Stimulated activated CD8-positive, alpha-beta memory T cell treated with anti-CD3 and anti-CD28 coated beads, Interleukin-7, amount 100 ng/mL, for 1 hour (primary cell): ENCODE results near the gene ABHD8.

ENCODE experiments used
- DNase-seq, 2 donors: peaks; one replicate each; pipeline ENCODE4 v3.0.0-alpha.2; 2020; ENCODE audit warnings: low read depth in 2 of 2

ABHD8 gene

DNA sequence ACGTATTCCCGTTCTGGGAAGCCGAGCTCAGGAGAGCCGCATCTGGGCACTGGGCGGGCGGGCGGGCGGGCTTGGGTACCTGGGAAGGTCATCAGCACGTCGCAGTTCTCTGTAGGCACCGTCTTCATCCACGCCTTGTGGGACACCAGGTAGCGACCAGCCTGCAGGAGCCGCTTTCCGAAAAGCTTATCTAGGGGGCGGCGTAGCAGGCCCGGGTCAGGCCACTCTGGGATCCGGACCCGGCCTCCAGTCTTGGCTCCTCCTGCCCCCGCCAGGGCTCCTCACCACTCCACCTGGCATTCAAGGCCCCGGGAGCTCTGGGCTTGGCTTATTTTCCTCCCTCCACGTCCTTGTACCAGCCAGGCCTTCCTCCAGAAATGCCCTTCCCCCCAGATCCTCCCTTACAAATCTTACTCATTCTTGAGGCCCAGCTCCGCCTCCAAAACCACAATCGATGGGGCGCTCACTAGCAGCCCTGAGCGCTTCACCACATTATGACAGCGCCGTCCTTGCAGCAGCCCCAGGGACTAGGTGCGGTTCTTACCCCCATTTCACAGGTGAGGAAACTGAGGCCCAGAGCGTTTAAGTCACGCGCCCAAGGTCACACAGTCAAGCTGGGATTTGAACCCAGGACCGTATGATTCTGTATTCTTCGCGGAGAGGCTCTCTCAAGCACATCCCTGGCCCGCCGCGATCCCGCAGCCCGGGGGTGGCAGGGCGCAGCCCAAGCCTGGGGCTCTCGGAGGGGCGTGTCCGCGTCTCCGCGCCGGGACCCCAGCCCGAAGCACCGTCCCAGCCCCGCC, 30.6 kb upstream of the ABHD8 start:
- DNase-seq: peak in 1 of 2 donors; percentile 44

DNA sequence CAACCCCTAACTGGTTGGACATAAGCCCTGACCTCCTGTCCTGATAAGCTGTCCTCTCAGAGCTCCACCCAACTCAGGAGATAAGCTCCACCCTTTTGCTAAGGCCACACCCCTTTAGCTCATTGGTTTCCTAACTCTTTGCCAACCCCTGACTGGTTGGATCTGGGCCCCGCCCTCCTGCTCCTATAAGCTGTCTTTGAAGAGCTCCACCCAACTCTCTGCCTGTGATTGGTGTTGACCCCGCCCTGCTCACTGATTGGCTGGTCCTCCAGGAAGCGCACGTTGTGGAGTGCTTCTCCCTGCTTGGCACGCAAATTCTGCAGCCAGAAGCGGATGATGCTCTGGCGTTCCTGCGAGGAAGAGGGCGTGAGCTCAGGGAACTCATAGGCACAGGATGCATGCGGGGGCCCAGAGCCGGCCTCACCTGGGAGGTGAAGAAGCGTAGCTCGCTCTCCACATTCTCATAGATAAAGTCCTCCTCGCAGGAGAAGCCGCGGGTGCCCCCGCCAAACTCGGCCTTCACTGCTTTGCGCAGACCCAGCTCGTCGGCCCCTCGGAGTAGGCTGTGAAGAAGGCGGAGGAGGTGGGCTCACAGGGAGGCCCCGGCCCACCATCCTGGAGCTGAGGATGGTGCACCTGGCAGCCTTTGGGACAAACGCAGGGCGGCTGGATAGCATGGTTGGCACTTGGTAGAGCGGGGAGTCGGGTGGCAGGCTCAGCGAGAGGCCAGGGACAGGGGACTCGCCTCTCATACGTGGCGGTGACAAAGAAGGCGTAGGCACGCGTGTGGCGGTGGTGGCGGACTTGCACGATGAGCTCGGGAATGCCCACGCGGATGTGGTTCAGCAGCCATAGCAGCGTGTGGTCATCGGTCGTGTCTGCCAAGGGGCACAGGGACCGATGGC, 29.7 kb upstream of the ABHD8 start:
- DNase-seq: no peak

DNA sequence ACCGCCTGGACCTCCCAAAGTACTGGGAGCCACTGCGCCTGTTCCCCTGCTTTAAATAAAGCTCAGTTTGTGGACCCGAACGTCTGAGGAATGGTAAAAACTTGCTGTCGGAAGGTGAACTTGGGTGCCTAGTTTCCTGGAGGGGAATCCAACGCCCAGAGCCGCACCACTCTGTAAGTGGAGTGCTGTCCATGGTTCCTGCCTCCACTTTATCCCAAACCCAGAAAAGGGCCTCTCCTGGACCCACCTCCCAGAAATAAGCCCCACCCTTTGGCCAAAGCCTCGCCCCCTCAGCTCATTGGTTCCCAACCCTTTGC, 29.1 kb upstream of the ABHD8 start:
- DNase-seq: no peak

DNA sequence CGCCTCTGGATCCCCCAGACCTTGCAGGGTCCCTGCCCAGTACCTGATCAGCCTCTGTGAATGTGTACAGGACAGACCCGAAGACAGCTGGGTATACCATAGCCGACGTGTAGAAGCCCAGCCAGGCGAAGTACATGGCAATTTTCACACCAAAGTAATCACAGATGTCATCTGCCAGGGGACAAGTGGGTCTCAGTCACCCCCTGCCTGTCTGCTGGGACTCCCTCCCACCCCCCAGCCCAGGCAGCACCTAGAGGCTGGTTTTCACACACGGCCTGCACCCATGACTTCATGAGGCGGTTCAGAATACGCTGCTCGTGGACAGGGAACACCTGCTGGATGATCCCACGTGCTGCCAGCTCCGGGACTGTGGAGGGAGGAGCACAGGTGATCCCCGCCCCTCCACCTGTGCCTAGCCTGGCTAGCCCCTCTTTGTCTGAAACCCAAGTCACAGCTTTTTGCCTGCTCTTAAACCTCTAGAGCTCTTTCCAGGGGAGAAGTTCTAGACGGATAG, 27.9 kb upstream of the ABHD8 start:
- no peak for DNase-seq

DNA sequence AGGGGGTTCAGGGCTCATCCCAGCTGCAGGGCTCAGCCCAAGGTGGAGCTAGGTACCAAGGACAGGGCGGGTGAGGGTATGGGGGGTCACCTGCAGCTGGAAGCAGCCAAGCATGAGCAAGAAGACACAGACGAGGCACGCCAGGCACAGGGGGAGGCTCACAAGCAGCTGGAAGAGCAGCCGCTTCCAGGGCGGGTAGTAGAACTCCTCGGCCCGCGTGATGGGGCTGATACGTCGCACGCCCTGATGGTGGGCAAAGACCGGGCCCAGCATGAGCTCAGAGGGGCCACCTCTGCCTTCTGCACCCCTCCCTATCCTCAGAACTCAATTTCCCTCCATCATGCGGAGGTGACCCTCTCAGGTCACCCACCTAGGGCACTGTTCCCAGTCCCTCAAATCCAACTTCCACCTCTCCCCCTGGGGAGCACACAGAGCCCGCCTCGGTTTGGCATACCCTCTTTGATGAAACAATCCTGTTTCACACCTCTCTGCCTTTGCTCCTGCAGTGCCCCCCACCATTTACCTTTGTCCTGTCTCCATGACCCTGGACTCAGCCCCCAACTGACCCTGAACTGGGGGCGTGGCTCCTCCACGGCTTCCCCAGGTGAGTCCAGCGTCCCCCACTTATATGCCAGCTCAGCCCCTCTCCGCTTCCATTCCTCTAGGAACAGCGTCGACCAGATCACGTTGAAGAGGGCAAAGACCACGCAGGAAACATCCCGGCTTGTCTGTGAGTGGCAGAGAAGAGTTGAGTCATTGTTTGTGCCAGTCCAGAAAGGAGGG, 27.2 kb upstream of the ABHD8 start:
- no peak for DNase-seq

DNA sequence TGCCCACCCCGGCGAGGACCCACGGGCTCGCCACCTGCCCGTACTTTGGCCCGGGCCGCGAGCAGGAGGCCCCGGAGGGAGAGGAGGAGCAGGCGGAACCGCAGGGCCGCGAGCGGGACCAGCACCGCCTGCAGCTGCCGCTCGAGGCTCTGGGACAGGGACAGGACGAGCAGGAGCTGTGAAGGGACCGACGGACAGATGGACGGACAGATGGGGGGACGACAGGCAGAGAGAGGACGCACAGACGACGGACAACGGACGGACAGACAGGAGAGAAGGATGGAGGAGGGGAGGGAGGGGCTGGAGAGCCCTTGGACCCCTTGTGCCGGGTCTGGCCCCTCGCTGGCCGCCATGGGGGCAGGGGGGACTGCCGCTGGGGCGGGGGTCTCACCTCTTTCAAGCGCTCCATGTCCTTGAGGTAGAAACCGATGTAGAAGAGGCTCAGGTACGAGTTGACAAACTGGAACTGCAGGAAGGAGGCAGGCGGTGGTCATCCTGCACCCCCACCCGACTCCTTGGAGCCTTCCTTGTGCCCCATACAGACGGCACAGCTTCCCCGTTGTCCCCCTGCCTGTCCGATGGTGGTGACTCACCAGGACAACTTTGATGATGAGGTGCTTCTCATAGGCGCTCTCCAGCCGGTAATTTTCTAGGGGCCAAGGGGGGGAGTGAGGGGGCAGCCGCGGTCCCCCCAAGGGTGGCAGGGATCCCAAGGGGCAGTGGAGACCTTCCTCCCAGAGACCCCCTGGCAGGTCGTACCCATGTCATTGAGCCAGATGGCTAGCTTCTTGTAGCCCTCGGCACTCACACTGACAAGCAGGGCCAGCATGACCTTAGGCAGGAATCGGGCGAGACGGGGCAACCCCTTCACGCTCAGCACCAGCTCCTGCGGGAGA, 26.4 kb upstream of the ABHD8 start:
- no peak for DNase-seq

DNA sequence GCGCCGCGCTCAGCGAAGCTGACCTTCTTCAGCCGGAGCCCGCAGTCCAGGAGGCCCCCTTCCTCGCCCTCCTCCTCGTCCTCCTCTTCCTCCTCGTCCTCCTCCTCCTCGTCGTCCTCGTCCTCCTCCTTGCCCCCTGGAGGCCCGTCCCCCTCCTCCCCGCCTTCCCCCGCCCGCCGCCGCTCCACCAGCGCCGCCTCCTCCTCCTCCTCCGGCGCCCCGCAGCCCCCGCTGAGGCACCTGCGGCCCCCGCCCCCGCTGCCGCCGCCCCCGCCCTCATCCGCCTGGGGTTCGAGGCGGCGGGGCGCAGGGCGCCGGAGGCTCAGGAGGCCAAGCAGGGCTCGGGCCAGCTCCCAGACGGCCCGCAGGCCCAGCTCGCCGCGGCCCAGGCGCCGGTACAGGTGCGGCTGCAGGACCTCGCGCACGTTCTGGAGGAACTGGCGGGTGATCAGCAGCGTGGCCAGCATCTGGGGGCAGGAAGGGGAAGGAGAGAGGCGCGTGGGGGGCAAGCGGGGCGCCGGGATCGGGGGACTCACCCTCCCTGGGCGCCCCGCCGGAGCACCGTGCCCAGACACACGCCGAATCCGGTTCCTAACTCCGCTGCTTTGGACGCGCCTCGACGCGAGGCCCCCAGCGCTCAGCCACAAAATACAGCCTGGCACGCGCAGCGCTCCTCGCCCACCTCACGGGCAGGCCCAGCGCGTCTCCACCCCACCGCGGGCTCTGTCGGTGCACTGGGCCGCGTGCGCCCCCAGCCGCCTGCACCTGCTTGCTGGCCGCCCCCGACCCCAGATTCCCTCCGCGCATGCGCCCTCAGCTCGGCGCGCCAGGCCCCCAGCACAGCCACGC, 25.5 kb upstream of the ABHD8 start:
- DNase-seq: no peak

DNA sequence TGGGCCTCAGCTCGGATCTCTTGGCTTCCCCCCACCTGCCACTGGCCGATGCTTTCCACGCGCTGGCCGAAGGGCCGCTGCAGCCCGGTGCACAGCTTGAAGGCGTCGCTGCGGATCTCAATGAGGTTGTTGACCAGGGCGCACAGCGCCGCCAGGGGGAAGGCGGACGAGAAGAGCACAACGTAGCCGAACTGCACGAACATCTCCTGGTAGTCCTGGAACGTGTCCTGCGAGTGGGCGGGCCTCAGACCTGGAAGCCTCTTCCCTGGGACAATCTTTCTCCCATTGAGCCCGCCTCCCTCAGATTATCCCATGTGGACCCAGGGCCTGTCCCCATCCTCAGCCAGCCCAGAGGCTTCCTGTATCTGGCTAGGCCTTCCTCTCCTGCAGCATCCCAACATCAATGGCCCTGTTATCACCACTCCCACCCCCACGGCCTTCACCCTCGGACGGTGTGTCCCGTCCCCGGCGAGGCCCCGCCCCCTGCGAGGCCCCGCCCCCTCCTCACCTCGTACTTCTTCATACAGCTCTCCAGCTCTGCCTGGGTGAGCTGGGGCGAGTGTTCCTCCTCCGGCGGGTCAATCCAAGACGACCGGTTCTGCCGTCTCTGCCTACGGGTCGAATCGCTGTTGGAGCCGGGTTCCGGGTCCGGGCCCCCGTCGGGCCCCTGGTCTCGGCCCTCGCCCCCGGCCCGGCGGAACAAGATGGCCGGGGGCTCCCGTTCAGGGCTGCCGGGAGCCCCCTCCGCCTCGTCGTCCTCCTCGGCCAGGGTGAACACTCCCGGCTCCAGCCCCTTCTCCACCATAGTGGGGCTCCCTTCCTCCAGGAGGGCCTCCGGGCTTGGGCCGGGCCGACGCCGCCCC, 24.7 kb upstream of the ABHD8 start:
- no peak for DNase-seq

DNA sequence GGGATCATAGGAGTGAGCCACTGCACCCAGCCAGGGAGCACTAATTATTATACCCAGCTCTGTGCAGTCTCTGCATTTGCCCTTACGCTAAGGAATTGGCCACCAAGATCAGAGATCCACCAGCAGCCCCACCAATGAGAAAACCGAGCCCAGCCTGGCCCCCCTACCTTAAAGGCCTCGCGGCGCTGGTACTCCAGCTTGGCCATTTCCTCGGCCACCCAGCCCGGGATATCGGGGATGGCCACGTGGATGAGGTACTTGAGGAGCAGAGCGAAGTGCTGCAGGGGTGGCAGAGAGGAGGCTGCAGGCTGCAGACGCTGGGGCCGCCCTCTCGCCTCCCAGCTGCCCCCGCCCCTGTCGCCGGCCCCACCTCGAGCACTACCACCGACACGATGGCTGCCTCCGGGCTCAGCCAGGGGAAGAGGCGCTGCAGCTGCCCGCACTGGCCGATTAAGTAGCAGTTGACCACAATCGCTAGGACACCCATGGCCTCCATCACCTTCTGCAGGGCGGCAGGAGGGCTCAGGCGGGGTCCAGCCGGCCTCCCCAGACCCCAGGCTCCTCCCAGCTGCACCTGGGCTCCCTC, 23.9 kb upstream of the ABHD8 start:
- DNase-seq: no peak

DNA sequence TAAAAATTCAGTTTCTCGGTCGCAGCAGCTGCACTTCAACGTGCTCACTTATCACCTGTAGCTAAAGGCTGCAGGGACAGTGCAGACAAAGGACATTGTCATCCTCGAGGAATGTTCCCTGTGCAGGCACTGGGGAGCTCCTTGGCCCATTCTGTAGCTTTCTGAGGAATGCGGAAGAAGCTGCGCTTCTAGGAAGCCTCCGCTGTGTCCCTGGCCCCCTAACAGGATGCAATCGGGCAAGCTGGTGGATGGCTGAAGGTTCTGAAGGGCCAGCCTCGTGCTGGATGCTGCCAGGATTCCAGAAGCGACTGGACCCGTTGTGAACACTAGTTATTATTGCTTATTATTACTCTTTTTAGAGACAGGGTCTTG, 23.4 kb upstream of the ABHD8 start:
- no peak for DNase-seq

DNA sequence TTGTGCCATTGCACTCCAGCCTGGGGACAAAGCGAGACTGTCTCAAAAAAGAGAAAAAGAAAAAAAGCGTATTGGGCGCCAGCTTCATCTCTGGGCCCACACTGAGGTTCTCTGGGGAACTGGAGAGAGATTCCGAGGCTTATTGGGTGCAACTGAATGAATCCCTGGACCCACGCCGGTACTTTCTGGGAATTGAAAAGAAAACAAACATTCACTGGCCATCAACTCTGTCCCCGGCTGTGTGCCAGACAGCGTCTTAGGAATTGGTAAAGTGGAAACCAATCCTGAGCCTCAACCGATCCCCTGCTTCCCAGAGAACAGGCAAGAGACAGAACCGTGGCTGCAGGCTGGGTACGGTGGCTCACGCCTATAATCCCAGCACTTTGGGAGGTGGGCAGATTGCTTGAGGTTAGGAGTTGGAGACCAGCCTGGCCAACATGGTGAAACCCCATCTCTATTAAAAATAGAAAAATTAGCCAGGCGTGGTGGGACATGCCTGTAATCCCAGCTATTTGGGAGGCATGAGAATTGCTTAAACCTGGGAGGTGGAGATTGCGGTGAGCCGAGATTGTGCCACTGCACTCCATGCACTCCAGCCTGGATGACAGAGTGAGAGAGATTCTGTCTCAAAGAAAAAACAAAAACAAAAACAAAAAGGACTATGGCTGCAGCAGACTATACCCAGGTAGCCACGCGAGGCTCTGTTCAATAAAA, 22.8 kb upstream of the ABHD8 start:
- no peak for DNase-seq

DNA sequence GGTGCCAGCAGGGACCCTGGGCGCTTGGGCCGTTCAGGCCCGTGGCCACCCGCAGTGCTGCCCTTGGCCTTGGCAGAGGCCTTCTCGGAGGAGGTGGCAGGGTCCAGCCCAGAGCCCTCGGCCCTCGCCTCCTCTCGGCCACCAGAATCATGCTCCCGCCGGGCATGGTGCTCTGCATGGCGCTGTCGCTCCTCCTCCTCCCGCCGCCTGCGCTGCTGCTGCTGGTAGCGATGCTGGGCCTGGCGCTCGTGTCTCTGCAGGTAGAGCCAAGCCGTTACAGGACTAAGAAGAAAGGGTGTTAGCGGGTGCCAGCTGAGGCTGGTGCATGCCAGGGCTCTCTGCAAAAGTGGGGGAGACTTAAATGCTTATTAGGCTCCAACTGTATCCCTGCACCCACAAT, 21.9 kb upstream of the ABHD8 start:
- no peak for DNase-seq

DNA sequence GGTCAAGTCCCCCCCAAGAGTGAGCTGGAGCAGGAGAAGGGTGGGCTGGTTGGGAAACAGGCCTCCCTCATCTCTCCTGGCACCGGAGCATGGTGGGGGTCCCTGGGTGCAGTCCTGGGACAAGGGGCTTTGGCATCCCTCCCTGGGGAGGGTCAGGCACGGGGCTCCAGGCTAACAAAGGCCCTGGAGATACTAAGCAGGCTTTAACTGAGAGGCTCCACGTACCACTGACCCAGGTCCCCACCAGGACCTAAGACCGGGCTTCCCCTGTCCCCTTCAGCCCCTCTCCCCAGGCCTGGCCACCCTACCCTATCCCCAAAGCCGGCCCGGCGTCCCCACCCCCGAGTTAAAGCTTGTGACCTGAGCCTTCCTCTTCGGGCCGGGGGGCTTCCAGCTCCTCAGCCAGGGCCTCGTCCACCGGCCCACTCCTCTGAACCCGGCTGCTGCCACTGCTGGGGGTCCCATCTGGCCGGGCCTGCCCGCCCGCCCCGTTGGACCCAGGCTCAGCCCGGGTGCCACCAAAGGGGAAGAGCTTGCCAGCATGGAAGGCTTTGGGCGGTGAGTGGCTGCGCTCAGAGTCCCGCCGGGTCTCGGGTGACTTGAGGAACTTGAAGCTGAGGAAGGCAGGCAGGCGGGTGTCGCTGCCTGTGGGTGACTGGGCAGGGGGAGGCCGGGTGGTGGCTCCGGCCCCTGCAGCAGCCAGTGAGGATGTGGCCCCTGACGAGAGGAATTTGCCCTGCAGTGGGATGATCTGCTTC, 21.3 kb upstream of the ABHD8 start:
- DNase-seq: no peak

DNA sequence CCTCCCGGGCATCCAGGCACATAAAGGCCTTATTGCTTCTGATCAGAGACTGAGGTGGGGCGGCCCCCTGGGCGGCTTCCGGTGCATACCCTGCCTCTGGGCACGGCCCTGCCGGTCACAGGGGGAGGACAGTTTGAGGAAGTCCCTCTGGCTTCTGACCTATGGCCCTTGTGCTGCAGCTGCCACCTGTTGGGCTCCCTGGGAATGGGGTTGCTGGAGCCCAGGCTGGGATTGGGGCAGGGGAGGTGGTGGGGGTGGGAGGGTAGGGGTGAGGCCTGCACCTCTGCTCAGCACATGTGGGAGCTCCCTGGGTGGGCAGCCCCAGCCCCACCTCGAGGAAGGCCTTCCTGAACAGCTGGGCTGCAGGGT, 20.7 kb upstream of the ABHD8 start:
- no peak for DNase-seq

DNA sequence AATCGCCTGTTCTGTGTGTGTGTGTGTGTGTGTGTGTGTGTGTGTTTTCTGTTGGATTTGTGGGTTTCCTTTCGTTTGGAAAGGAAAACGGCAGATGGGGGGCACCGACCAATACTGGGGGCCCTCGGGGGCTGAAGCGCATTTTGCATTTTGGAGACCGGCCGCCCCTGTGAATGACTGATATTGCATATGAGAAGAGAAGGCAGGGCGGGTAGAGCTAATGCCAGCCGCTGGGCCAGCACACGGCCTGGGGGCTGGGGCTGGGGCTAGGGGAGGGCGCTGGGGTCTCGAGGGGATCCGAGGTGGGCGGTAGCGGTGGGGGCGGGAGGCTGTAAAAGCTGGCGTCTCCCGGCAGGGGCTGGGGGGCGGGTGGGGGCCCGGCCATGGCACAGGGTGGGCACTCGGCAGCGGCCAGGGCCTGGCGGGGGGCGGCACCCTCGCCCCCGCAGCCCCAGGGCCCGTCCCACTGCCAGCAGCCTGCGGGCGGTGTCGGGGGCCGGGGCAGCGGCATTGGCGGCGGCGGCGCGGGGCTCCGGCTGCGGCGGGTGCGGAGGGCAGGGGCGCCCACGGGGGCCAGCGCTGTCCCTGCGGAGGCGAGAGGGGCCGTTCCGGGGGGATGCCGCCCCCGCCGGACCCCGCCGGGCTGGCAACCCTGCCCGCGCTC, 20.2 kb upstream of the ABHD8 start:
- DNase-seq: no peak

DNA sequence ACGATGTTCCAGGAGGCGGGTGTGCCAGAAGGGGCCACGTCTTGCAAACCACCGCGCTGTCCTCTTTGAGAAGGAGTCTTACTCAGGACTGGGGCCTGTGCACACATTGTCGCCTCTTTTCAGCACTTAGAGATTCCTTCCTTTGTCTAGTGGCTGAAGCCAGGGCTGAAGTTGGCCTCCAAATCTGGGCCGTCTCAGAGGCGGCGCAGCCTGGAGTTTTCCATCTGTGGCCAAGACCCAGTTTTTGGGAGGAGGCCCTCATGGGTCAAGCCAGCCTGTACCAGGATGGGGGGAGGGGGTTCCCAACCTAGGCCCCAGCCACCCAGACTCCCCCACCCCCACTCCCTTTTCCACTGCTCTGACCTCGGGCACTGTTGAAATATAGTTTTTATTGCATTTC, 19.6 kb upstream of the ABHD8 start:
- DNase-seq: no peak
